SK-N-SH (cell line): ENCODE measurements around the gene ATP5F1E. TPM values are rescaled to one million over a fixed set of nuclear protein-coding genes. Genes with fewer than 3 reads are reported as not detected.

ENCODE experiments used
- CTCF ChIA-PET: fragments of 300-600, 350-600 bp; formaldehyde crosslinking; extraction: SDS; loops from one replicate; lab custom pipeline; 2021; lab: Yijun Ruan, JAX
- POLR2A ChIA-PET: fragments of 350-600 bp; sonication (Branson Sonifier 250); formaldehyde crosslinking; extraction: SDS; loops from one replicate; lab custom pipeline; 2020; ENCODE audit warnings: antibody characterized with exemption, inconsistent platforms; lab: Yijun Ruan, JAX
- DNase-seq: peaks from one replicate; pipeline ENCODE4 v3.0.0; 2012
- H2AFZ ChIP-seq: fragments of 200-600 bp; sonication (generic); 2 replicates; pipeline ENCODE4 v1.8.1; 2016; ENCODE audit warnings: antibody characterized with exemption, mild to moderate bottlenecking, low read depth
- H3F3A ChIP-seq: fragments of 200-600 bp; sonication (generic); replicated peaks from 2 replicates; pipeline ENCODE3; 2016; ENCODE audit warnings: antibody characterized with exemption, mild to moderate bottlenecking; ENCODE audit not compliant: insufficient read depth
- H3K27ac ChIP-seq, 2 experiments: fragments of 200-500 bp in 1 of 2; fragments of 200-600 bp in 1 of 2; sonication (Bioruptor generic) in 1 of 2; sonication (generic), shearing (Covaris generic) in 1 of 2; 2 replicates each; pipeline versions ENCODE4 v1.5.1 to v1.6.1; 2014 to 2016; ENCODE audit warnings: low read depth in 2 of 2, inconsistent platforms in 1 of 2, low read length in 1 of 2, mild to moderate bottlenecking in 1 of 2, mixed read lengths in 1 of 2
- H3K27me3 ChIP-seq: fragments of 200-600 bp; sonication (generic), shearing (Covaris generic); 2 replicates; pipeline ENCODE4 v1.6.1; 2016; ENCODE audit warnings: mixed run types; ENCODE audit not compliant: insufficient read depth
- H3K36me3 ChIP-seq, 2 experiments: fragments of 200-500 bp in 1 of 2; fragments of 200-600 bp in 1 of 2; sonication (Bioruptor generic) in 1 of 2; sonication (generic) in 1 of 2; replicated peaks in 1 of 2; 2 replicates each; pipeline versions ENCODE3 to v1.5.1; 2014 to 2016; ENCODE audit warnings: low read length in 1 of 2, mild to moderate bottlenecking in 1 of 2; ENCODE audit not compliant: insufficient read depth in 2 of 2, control insufficient read depth in 1 of 2
- H3K4me1 ChIP-seq, 2 experiments: fragments of 200-500 bp in 1 of 2; fragments of 200-600 bp in 1 of 2; sonication (Bioruptor generic) in 1 of 2; sonication (generic), shearing (Covaris generic) in 1 of 2; 2 replicates each; pipeline versions ENCODE4 v1.5.1 to v1.6.1; 2014 to 2016; ENCODE audit warnings: low read depth in 1 of 2, low read length in 1 of 2, mixed run types in 1 of 2; ENCODE audit not compliant: insufficient read depth in 2 of 2, control insufficient read depth in 1 of 2
- H3K4me2 ChIP-seq: fragments of 200-600 bp; sonication (generic), shearing (Covaris generic); 2 replicates; pipeline ENCODE4 v1.6.1; 2017; ENCODE audit warnings: mixed run types
- H3K4me3 ChIP-seq, 2 experiments: fragments of 200-500 bp in 1 of 2; fragments of 200-600 bp in 1 of 2; sonication (Bioruptor generic) in 1 of 2; sonication (generic), shearing (Covaris generic) in 1 of 2; 2 replicates each; pipeline versions ENCODE4 v1.5.1 to v1.8.1; 2014 to 2016; ENCODE audit warnings: low read depth in 2 of 2, inconsistent platforms in 1 of 2, low read length in 1 of 2, mild to moderate bottlenecking in 1 of 2, mixed read lengths in 1 of 2, moderate library complexity in 1 of 2
- H3K79me2 ChIP-seq: fragments of 200-600 bp; sonication (generic); 2 replicates; pipeline ENCODE4 v1.8.1; 2017; ENCODE audit warnings: mild to moderate bottlenecking; ENCODE audit not compliant: insufficient read depth
- H3K9ac ChIP-seq: fragments of 200-600 bp; sonication (generic); 2 replicates; pipeline ENCODE4 v1.6.1; 2017; ENCODE audit warnings: mixed run types
- H3K9me2 ChIP-seq: fragments of 200-600 bp; sonication (generic); 2 replicates; pipeline ENCODE4 v1.6.1; 2017; ENCODE audit warnings: mixed run types
- H3K9me3 ChIP-seq: fragments of 200-600 bp; sonication (generic); 2 replicates; pipeline ENCODE4 v1.6.1; 2017; ENCODE audit warnings: mixed run types, mild to moderate bottlenecking, moderate library complexity
- H4K20me1 ChIP-seq: fragments of 200-600 bp; sonication (generic); 2 replicates; pipeline ENCODE4 v1.6.1; 2017; ENCODE audit warnings: mild to moderate bottlenecking, mixed run types; ENCODE audit not compliant: insufficient read depth
- ELF1 ChIP-seq: IDR thresholded peaks from 2 replicates; pipeline ENCODE4 v1.4.0; 2012
- EP300 ChIP-seq, 2 experiments: IDR thresholded peaks; 2 replicates each; pipeline versions ENCODE4 v1.4.0 to v1.6.1; 2012; ENCODE audit warnings: borderline replicate concordance in 1 of 2, low read depth in 1 of 2, low read length in 1 of 2
- FOXM1 ChIP-seq: IDR thresholded peaks from 2 replicates; pipeline ENCODE4 v1.4.0; 2012; ENCODE audit warnings: low read depth, mild to moderate bottlenecking
- GABPA ChIP-seq: IDR thresholded peaks from 2 replicates; pipeline ENCODE4 v1.4.0; 2012; ENCODE audit warnings: low read depth, mild to moderate bottlenecking
- GATA2 ChIP-seq: sonication (generic); formaldehyde crosslinking; IDR thresholded peaks from 2 replicates; pipeline ENCODE4 v1.5.0; 2020; ENCODE audit warnings: mild to moderate bottlenecking, missing genetic modification reagents
- NRF1 ChIP-seq: IDR thresholded peaks from 2 replicates; pipeline ENCODE4 v1.6.1; 2012; ENCODE audit warnings: low read depth, mild to moderate bottlenecking, low read length
- RAD21 ChIP-seq: IDR thresholded peaks from 2 replicates; pipeline ENCODE4 v1.6.1; 2012; ENCODE audit warnings: mild to moderate bottlenecking, low read length
- RXRA ChIP-seq: IDR thresholded peaks from 2 replicates; pipeline ENCODE4 v1.4.0; 2012; ENCODE audit warnings: low read depth, mild to moderate bottlenecking, borderline replicate concordance
- TCF12 ChIP-seq: IDR thresholded peaks from 2 replicates; pipeline ENCODE4 v1.4.0; 2012
- whole genome bisulfite sequencing: methylation state at CpG from one replicate; pipeline ENCODE4 v1.1.6; 2017; ENCODE audit warnings: low lambda C conversion rate; 5-methylcytosine and 5-hydroxymethylcytosine counted together
- polyA plus RNA-seq, 3 experiments: library from polyadenylated mRNA; depleted of rRNA; stranded (reverse); fragments of >200 nt; gene quantifications; 2 replicates each; pipeline ENCODE4 v1.2.3, GENCODE V29; 2012
- TF ChIP-seq, protein P1 (sequence below): IDR thresholded peaks from 2 replicates; pipeline ENCODE4 v1.4.0; 2012; ENCODE audit warnings: low read depth
- TF ChIP-seq, protein P2 (sequence below): IDR thresholded peaks from 2 replicates; pipeline ENCODE4 v1.4.0; 2012; ENCODE audit warnings: low read depth, borderline replicate concordance
- TF ChIP-seq, protein P3 (sequence below): IDR thresholded peaks from 2 replicates; pipeline ENCODE4; 2012
- TF ChIP-seq, protein P4 (sequence below): IDR thresholded peaks from 2 replicates; pipeline ENCODE4 v1.4.0; 2012; ENCODE audit warnings: low read depth, borderline replicate concordance
- TF ChIP-seq, protein P5 (sequence below): fragments of 200-600 bp; sonication (generic); IDR thresholded peaks from 2 replicates; pipeline ENCODE4 v1.6.1; 2017; ENCODE audit warnings: antibody characterized with exemption, mild to moderate bottlenecking, moderate library complexity
- TF ChIP-seq, protein P6 (sequence below): IDR thresholded peaks from 2 replicates; pipeline ENCODE4 v1.6.1; 2012; ENCODE audit warnings: mild to moderate bottlenecking, low read depth, low read length, moderate library complexity

ATP5F1E gene
- polyA plus RNA-seq, 1 of the 3 experiments (the other 2 are of a cell fraction) = 60.8 TPM

DNA sequence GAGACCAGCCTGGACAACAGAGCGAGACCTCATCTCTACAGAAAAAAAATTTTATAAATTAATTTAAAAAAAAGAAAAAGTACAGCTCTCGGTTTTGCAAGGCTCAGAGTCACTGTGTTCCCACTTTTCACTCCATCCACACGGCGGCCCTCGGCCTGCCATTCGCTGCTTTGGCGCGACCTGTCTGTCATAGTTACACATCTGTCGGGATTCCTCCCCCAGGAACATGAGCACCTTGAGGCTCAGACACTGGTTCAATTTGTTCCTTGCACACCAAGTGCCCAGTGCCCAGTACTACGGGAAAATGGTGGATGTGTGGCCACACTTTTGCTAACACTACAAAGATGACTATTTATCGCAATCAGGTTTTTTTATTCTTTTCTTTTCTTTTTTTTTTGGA lies 33.5 kb downstream of the ATP5F1E start:
- Histone ChIP-seq H3K4me3 (no peak overlapping the region), H3K9ac (no peak overlapping the region), H3K27ac (no peak overlapping the region), H3K9me2 (no peaks in the 10 kb centered on the region), H3K36me3 (peaks cover 7 to 19% of the 10 kb centered on the region in 2 experiments), H4K20me1 (no peaks in the 10 kb centered on the region), H3F3A (no peaks in the 10 kb centered on the region), H2AFZ (no peak overlapping the region), H3K79me2 (no peaks in the 10 kb centered on the region), H3K4me1 (peaks cover 0 to 3% of the 10 kb centered on the region in 2 experiments; a peak in 1 of 4 replicates), H3K9me3 (no peaks in the 10 kb centered on the region), H3K4me2 (no peak overlapping the region), H3K27me3 (no peaks in the 10 kb centered on the region)
- 94% methylated on average over 11 of the region's 11 CpGs for WGBS
- DNase-seq = no peak
- ChIA-PET POLR2A (interaction anchor here (1.2 to 1.9 kb wide), 2 partner anchors 9 to 11 kb away, joined by 4 to 6 read pairs; no protein-coding TSS in a partner anchor), CTCF (interaction anchor here (1.1 kb wide), 1 partner anchor 405 kb away, joined by 3 read pairs; no protein-coding TSS in a partner anchor)
- TF ChIP-seq NRF1 (no peak), RAD21 (no peak)
- TF ChIP-seq, protein P1, sequence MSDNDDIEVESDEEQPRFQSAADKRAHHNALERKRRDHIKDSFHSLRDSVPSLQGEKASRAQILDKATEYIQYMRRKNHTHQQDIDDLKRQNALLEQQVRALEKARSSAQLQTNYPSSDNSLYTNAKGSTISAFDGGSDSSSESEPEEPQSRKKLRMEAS = no peak
- TF ChIP-seq, protein P2, sequence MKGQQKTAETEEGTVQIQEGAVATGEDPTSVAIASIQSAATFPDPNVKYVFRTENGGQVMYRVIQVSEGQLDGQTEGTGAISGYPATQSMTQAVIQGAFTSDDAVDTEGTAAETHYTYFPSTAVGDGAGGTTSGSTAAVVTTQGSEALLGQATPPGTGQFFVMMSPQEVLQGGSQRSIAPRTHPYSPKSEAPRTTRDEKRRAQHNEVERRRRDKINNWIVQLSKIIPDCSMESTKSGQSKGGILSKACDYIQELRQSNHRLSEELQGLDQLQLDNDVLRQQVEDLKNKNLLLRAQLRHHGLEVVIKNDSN = no peak

DNA sequence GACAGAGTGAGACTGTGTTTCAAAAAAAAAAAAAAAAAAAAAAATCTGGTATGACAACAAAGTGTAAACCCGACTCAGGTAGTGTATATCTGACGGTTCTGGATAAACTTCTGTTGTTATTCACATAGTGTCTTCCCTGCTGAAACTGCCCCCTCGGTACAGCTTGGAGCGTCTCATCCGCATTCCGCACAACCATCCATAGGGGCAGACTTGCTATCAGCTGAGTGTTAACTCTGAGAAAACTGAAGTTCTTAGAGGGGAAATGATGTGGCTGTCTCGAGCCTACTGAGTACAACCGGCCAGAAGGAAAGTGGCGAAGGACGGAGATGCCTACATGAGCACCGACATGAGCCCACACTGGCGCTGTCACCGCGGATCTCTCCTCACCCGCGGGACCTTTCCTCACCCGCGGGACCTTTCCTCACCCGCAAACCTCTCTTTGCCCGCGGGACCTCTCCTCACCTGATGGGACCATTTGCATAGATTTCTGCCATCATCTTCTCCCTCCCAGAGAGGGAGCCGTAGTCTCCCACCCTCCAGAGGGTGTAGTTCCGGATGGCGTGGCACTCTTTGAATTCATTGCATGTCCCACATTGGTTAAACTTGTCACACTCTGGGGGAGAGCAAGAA lies 34.9 kb downstream of the ATP5F1E start:
- POLR2A ChIA-PET = interaction anchor here (0.6 kb wide), 1 partner anchor 19 kb away, joined by 4 read pairs; no protein-coding TSS in a partner anchor
- 95% methylated on average over 23 of the region's 24 CpGs for WGBS
- H3K79me2 ChIP-seq = no peaks in the 10 kb centered on the region
- peaks cover 0 to 3% of the 10 kb centered on the region in 2 experiments; a peak in 1 of 4 replicates for H3K4me1 ChIP-seq
- H3K27ac ChIP-seq = no peak overlapping the region
- DNase-seq = no peak
- CTCF ChIA-PET = no interaction called here
- no peaks in the 10 kb centered on the region for H4K20me1 ChIP-seq
- H2AFZ ChIP-seq = no peak overlapping the region
- no peaks in the 10 kb centered on the region for H3K27me3 ChIP-seq
- H3F3A ChIP-seq = no peaks in the 10 kb centered on the region
- H3K36me3 ChIP-seq = peaks cover 17 to 30% of the 10 kb centered on the region in 2 experiments
- no peaks in the 10 kb centered on the region for H3K9me3 ChIP-seq
- no peak overlapping the region for H3K9ac ChIP-seq
- no peaks in the 10 kb centered on the region for H3K9me2 ChIP-seq
- H3K4me3 ChIP-seq = no peak overlapping the region
- no peak overlapping the region for H3K4me2 ChIP-seq
- TF ChIP-seq TCF12 = no peak
- no peak for TF ChIP-seq ELF1
- TF ChIP-seq EP300 (IDR thresholded peaks at IDR 0.05; ENCODE audit: borderline replicate concordance in 1 of 2, low read depth in 1 of 2, low read length in 1 of 2) = no peak
- no peak for TF ChIP-seq RXRA
- TF ChIP-seq, protein P3, sequence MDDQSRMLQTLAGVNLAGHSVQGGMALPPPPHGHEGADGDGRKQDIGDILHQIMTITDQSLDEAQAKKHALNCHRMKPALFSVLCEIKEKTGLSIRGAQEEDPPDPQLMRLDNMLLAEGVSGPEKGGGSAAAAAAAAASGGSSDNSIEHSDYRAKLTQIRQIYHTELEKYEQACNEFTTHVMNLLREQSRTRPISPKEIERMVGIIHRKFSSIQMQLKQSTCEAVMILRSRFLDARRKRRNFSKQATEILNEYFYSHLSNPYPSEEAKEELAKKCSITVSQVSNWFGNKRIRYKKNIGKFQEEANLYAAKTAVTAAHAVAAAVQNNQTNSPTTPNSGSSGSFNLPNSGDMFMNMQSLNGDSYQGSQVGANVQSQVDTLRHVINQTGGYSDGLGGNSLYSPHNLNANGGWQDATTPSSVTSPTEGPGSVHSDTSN = no peak
- TF ChIP-seq, protein P4, sequence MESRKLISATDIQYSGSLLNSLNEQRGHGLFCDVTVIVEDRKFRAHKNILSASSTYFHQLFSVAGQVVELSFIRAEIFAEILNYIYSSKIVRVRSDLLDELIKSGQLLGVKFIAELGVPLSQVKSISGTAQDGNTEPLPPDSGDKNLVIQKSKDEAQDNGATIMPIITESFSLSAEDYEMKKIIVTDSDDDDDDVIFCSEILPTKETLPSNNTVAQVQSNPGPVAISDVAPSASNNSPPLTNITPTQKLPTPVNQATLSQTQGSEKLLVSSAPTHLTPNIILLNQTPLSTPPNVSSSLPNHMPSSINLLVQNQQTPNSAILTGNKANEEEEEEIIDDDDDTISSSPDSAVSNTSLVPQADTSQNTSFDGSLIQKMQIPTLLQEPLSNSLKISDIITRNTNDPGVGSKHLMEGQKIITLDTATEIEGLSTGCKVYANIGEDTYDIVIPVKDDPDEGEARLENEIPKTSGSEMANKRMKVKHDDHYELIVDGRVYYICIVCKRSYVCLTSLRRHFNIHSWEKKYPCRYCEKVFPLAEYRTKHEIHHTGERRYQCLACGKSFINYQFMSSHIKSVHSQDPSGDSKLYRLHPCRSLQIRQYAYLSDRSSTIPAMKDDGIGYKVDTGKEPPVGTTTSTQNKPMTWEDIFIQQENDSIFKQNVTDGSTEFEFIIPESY = no peak
- TF ChIP-seq RAD21 = no peak
- no peak for TF ChIP-seq GATA2
- TF ChIP-seq, protein P5, sequence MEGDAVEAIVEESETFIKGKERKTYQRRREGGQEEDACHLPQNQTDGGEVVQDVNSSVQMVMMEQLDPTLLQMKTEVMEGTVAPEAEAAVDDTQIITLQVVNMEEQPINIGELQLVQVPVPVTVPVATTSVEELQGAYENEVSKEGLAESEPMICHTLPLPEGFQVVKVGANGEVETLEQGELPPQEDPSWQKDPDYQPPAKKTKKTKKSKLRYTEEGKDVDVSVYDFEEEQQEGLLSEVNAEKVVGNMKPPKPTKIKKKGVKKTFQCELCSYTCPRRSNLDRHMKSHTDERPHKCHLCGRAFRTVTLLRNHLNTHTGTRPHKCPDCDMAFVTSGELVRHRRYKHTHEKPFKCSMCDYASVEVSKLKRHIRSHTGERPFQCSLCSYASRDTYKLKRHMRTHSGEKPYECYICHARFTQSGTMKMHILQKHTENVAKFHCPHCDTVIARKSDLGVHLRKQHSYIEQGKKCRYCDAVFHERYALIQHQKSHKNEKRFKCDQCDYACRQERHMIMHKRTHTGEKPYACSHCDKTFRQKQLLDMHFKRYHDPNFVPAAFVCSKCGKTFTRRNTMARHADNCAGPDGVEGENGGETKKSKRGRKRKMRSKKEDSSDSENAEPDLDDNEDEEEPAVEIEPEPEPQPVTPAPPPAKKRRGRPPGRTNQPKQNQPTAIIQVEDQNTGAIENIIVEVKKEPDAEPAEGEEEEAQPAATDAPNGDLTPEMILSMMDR = no peak
- TF ChIP-seq, protein P2 = no peak
- no peak for TF ChIP-seq GABPA
- TF ChIP-seq FOXM1 = no peak
- TF ChIP-seq, protein P6, sequence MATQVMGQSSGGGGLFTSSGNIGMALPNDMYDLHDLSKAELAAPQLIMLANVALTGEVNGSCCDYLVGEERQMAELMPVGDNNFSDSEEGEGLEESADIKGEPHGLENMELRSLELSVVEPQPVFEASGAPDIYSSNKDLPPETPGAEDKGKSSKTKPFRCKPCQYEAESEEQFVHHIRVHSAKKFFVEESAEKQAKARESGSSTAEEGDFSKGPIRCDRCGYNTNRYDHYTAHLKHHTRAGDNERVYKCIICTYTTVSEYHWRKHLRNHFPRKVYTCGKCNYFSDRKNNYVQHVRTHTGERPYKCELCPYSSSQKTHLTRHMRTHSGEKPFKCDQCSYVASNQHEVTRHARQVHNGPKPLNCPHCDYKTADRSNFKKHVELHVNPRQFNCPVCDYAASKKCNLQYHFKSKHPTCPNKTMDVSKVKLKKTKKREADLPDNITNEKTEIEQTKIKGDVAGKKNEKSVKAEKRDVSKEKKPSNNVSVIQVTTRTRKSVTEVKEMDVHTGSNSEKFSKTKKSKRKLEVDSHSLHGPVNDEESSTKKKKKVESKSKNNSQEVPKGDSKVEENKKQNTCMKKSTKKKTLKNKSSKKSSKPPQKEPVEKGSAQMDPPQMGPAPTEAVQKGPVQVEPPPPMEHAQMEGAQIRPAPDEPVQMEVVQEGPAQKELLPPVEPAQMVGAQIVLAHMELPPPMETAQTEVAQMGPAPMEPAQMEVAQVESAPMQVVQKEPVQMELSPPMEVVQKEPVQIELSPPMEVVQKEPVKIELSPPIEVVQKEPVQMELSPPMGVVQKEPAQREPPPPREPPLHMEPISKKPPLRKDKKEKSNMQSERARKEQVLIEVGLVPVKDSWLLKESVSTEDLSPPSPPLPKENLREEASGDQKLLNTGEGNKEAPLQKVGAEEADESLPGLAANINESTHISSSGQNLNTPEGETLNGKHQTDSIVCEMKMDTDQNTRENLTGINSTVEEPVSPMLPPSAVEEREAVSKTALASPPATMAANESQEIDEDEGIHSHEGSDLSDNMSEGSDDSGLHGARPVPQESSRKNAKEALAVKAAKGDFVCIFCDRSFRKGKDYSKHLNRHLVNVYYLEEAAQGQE = no peak
